Neural progenitor cell (in vitro differentiated cells): ENCODE results near the gene TMEM82. TPM values are rescaled to one million over a fixed set of nuclear protein-coding genes. Genes with fewer than 3 reads are reported as not detected.

Source experiments
- DNase-seq: peaks from one replicate; pipeline ENCODE4 v3.0.0-alpha.2; 2016; ENCODE audit warnings: low spot score
- H2AFZ ChIP-seq: fragments of 200-600 bp; sonication (generic); replicated peaks from 2 replicates; pipeline ENCODE4 v1.6.1; 2016; ENCODE audit warnings: antibody characterized with exemption
- H3F3A ChIP-seq: fragments of 200-600 bp; sonication (generic); 2 replicates; pipeline ENCODE4 v1.6.1; 2016; ENCODE audit warnings: antibody characterized with exemption, low read depth
- H3K27ac ChIP-seq: fragments of 200-600 bp; sonication (generic); 2 replicates; pipeline ENCODE4 v1.5.1; 2016; ENCODE audit warnings: mild to moderate bottlenecking
- H3K27me3 ChIP-seq: fragments of 200-600 bp; sonication (generic); 2 replicates; pipeline ENCODE4 v1.6.1; 2016; ENCODE audit warnings: mild to moderate bottlenecking, moderate library complexity
- H3K36me3 ChIP-seq: fragments of 200-600 bp; sonication (generic); 2 replicates; pipeline ENCODE4 v1.5.1; 2016
- H3K4me1 ChIP-seq: fragments of 200-600 bp; sonication (generic); 2 replicates; pipeline ENCODE4 v1.6.1; 2016; ENCODE audit warnings: mixed run types
- H3K4me2 ChIP-seq: fragments of 200-600 bp; sonication (generic); 2 replicates; pipeline ENCODE4 v1.6.1; 2016
- H3K4me3 ChIP-seq: fragments of 200-600 bp; sonication (generic); 2 replicates; pipeline ENCODE4 v1.5.1; 2016
- H3K79me2 ChIP-seq: fragments of 200-600 bp; sonication (generic); 2 replicates; pipeline ENCODE4 v1.6.1; 2016; ENCODE audit warnings: low read depth
- H3K9ac ChIP-seq: fragments of 200-600 bp; sonication (generic); 2 replicates; pipeline ENCODE4 v1.6.1; 2016
- H3K9me3 ChIP-seq: fragments of 200-600 bp; sonication (generic); 2 replicates; pipeline ENCODE4 v1.5.1; 2016; ENCODE audit warnings: low read depth
- H4K20me1 ChIP-seq: fragments of 200-600 bp; sonication (generic); 2 replicates; pipeline ENCODE4 v1.6.1; 2016; ENCODE audit warnings: low read depth
- H3K27ac Mint-ChIP-seq: 3 replicates; pipeline ENCODE4 v1.8.0; 2021; ENCODE audit warnings: mixed read lengths
- H3K27me3 Mint-ChIP-seq: 2 replicates; pipeline ENCODE4 v1.8.0; 2022; ENCODE audit warnings: low read depth, mild to moderate bottlenecking, inconsistent platforms, moderate library complexity, mixed read lengths; ENCODE audit not compliant: insufficient read depth
- H3K36me3 Mint-ChIP-seq: 3 replicates; pipeline ENCODE4 v1.8.0; 2021; ENCODE audit warnings: mixed read lengths
- H3K4me1 Mint-ChIP-seq: 3 replicates; pipeline ENCODE4 v1.8.0; 2021; ENCODE audit warnings: mixed read lengths
- H3K4me3 Mint-ChIP-seq: 3 replicates; pipeline ENCODE4 v1.8.0; 2021; ENCODE audit warnings: mild to moderate bottlenecking, moderate library complexity, mixed read lengths
- H3K9me3 Mint-ChIP-seq: 3 replicates; pipeline ENCODE4 v1.8.0; 2020; ENCODE audit warnings: mixed read lengths
- CTCF ChIP-seq: fragments of 200-600 bp; sonication (generic); IDR thresholded peaks from 2 replicates; pipeline ENCODE4 v1.5.1; 2017; ENCODE audit warnings: antibody characterized with exemption, mild to moderate bottlenecking
- EZH2 ChIP-seq: fragments of 200-600 bp; sonication (generic); IDR thresholded peaks from 2 replicates; pipeline ENCODE4 v1.6.1; 2017; ENCODE audit warnings: antibody characterized with exemption, mild to moderate bottlenecking, moderate library complexity
- EZH2phosphoT487 ChIP-seq: fragments of 200-600 bp; sonication (generic); IDR thresholded peaks from 2 replicates; pipeline ENCODE4 v1.6.1; 2017; ENCODE audit warnings: antibody characterized with exemption
- total RNA-seq: library from RNA; depleted of rRNA; stranded (reverse); fragments of >200 nt; gene quantifications from 2 replicates; pipeline ENCODE4 v1.2.3, GENCODE V29; 2015; ENCODE audit warnings: low replicate concordance

TMEM82 gene
- total RNA-seq, 1 donor from 2014 or later = not detected

DNA sequence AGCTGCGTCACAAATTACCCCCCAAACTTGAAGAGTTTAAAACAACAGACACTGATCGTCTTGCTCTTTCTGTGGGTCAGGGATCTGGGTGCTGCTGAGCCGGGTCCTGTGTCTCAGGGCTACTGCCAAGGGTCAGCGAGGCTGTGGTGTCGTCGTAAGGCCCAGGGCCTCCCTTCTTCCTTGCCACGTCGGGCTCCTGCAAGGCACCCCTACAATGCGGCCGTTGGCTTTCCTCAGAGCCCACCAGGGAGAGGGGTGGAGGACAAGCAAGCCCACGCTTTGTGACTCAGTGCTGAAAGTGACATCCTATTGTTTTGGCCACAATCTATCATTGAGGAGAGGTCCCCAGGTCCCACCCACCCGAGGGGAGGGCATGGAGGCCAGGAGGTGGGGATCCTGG, 8.6 kb downstream of the TMEM82 start:
- DNase-seq = no peak
- Histone ChIP-seq H3K27ac (no peak overlapping the region), H3K9me3 (no peaks in the 10 kb centered on the region), H4K20me1 (no peaks in the 10 kb centered on the region), H3K4me1 (peaks cover 9% of the 10 kb centered on the region), H3K9ac (no peak overlapping the region), H3K4me3 (no peak overlapping the region), H3F3A (peaks cover 6% of the 10 kb centered on the region), H3K36me3 (no peaks in the 10 kb centered on the region), H3K4me2 (no peak overlapping the region), H3K27me3 (peaks cover 10% of the 10 kb centered on the region), H3K79me2 (no peaks in the 10 kb centered on the region), H2AFZ (no peak overlapping the region)
- Mint-ChIP-seq H3K36me3 (no peaks in the 10 kb centered on the region), H3K4me1 (peaks cover 16% of the 10 kb centered on the region), H3K27me3 (peaks cover 6% of the 10 kb centered on the region), H3K9me3 (no peaks in the 10 kb centered on the region), H3K4me3 (no peak overlapping the region), H3K27ac (peak overlapping the region; percentile 72)
- no peak for TF ChIP-seq EZH2
- no peak for TF ChIP-seq CTCF
- no peak for TF ChIP-seq EZH2phosphoT487

DNA sequence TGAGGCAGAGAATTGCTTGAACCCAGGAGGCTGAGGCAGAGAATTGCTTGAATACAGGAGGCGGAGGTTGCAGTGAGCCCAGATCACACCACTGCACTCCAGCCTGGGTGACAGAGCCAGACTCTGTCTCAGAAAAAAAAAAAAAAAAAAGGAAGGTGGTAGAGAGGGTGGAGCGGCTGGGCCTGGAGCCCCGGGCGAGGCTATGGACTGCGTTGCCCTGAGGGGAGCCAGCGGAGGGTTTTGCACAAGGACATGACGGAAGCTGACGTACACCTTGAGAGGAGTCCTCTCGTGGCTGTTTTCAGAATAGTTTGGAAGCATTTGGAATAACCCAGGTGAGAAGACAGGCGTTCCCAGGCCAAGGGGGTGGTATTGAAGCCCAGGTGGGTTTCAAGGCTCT, 9.4 kb downstream of the TMEM82 start:
- no peaks in the 10 kb centered on the region for H3K36me3 ChIP-seq
- H3K4me1 ChIP-seq = peaks cover 17% of the 10 kb centered on the region
- H3F3A ChIP-seq = peaks cover 14% of the 10 kb centered on the region
- TF ChIP-seq CTCF = no peak
- no peak for TF ChIP-seq EZH2phosphoT487
- no peak for TF ChIP-seq EZH2
- no peaks in the 10 kb centered on the region for H3K9me3 Mint-ChIP-seq
- H3K27me3 Mint-ChIP-seq = peaks cover 11% of the 10 kb centered on the region
- H4K20me1 ChIP-seq = peaks cover 2% of the 10 kb centered on the region
- H3K27ac ChIP-seq = no peak overlapping the region
- DNase-seq = no peak
- no peak overlapping the region for H3K4me2 ChIP-seq
- H3K27ac Mint-ChIP-seq = peak overlapping the region; percentile 58
- H3K36me3 Mint-ChIP-seq = no peaks in the 10 kb centered on the region
- H3K4me1 Mint-ChIP-seq = peaks cover 22% of the 10 kb centered on the region
- no peak overlapping the region for H3K9ac ChIP-seq
- H2AFZ ChIP-seq = no peak overlapping the region
- no peak overlapping the region for H3K4me3 Mint-ChIP-seq
- H3K4me3 ChIP-seq = no peak overlapping the region
- no peaks in the 10 kb centered on the region for H3K9me3 ChIP-seq
- H3K79me2 ChIP-seq = no peaks in the 10 kb centered on the region
- peaks cover 18% of the 10 kb centered on the region for H3K27me3 ChIP-seq

- Histone ChIP-seq H3K79me2 (no peaks in the 10 kb centered on the region), H2AFZ (no peak overlapping the region), H3K27me3 (peaks cover 39% of the 10 kb centered on the region), H3F3A (peaks cover 35% of the 10 kb centered on the region), H3K27ac (no peak overlapping the region), H4K20me1 (peaks cover 18% of the 10 kb centered on the region), H3K4me1 (peaks cover 34% of the 10 kb centered on the region), H3K9me3 (no peaks in the 10 kb centered on the region), H3K36me3 (no peaks in the 10 kb centered on the region), H3K9ac (no peak overlapping the region), H3K4me2 (no peak overlapping the region), H3K4me3 (no peak overlapping the region)
- no peak for DNase-seq
- Mint-ChIP-seq H3K4me3 (no peak overlapping the region), H3K27me3 (peaks cover 15% of the 10 kb centered on the region), H3K9me3 (no peaks in the 10 kb centered on the region), H3K27ac (peak overlapping the region; percentile 63), H3K36me3 (no peaks in the 10 kb centered on the region), H3K4me1 (peaks cover 32% of the 10 kb centered on the region)
- TF ChIP-seq CTCF (no peak), EZH2phosphoT487 (no peak), EZH2 (no peak)
Measured at GRCh38 chr1:15753776-15754175, 11.5 kb downstream of the TMEM82 start.
